Thoracic aorta (tissue), 2 donors: Measurements from ENCODE around the gene LRRC7. TPM values are rescaled to one million over a fixed set of nuclear protein-coding genes. Genes with fewer than 3 reads are reported as not detected.

Experiments used
- ATAC-seq: fragments of 150-250 bp; one replicate; pipeline ENCODE4 v1.8.0; 2017; ENCODE audit warnings: low read depth; ENCODE audit not compliant: insufficient number of reproducible peaks, low FRiP score
- DNase-seq: peaks from one replicate; pipeline ENCODE4 v3.0.0-alpha.2; 2020; ENCODE audit warnings: low spot score
- H3K27ac ChIP-seq, 2 donors: fragments of 200-600 bp; sonication (generic); 1 replicate in 1 of 2; 2 replicates in 1 of 2; pipeline ENCODE4 v1.5.1; 2016; ENCODE audit warnings: mild to moderate bottlenecking in 2 of 2, moderate library complexity in 2 of 2
- H3K27me3 ChIP-seq: fragments of 200-600 bp; sonication (generic); replicated peaks from 2 replicates; pipeline ENCODE4 v1.6.0; 2016; ENCODE audit warnings: mild to moderate bottlenecking; ENCODE audit not compliant: insufficient read depth
- H3K36me3 ChIP-seq: fragments of 200-600 bp; sonication (generic); one replicate; pipeline ENCODE4 v1.5.1; 2016
- H3K4me1 ChIP-seq, 2 donors: fragments of 200-600 bp; sonication (generic); 1 replicate in 1 of 2; 2 replicates in 1 of 2; pipeline versions ENCODE4 v1.5.1 to v1.6.0; 2016; ENCODE audit warnings: low read depth in 2 of 2, mild to moderate bottlenecking in 1 of 2; ENCODE audit not compliant: control insufficient read depth in 1 of 2
- H3K4me3 ChIP-seq: fragments of 200-600 bp; sonication (generic); 2 replicates; pipeline ENCODE4 v1.5.1; 2016; ENCODE audit warnings: mild to moderate bottlenecking
- H3K9me3 ChIP-seq: fragments of 200-600 bp; sonication (generic); 2 replicates; pipeline ENCODE4 v1.5.1; 2016
- total RNA-seq, 2 donors: library from RNA; depleted of rRNA; stranded (reverse); fragments of >200 nt; gene quantifications; one replicate each; pipeline versions ENCODE4 v1.1.0 to v1.2.3, GENCODE V29; 2016
- TF ChIP-seq, protein P1 (sequence below): fragments of 200-600 bp; sonication (generic); IDR thresholded peaks from one replicate; pipeline ENCODE4 v1.5.1; 2019; ENCODE audit warnings: antibody characterized with exemption

The LRRC7 gene
- total RNA-seq, 2 donors from 2014 or later = 0.14 to 0.35 TPM

- Histone ChIP-seq H3K27ac (no peak overlapping the region), H3K4me1 (no peaks in the 10 kb centered on the region), H3K9me3 (no peaks in the 10 kb centered on the region), H3K36me3 (no peaks in the 10 kb centered on the region), H3K27me3 (no peaks in the 10 kb centered on the region), H3K4me3 (no peak overlapping the region)
- ATAC-seq = no peak
- DNase-seq = no peak
- TF ChIP-seq, protein P1, sequence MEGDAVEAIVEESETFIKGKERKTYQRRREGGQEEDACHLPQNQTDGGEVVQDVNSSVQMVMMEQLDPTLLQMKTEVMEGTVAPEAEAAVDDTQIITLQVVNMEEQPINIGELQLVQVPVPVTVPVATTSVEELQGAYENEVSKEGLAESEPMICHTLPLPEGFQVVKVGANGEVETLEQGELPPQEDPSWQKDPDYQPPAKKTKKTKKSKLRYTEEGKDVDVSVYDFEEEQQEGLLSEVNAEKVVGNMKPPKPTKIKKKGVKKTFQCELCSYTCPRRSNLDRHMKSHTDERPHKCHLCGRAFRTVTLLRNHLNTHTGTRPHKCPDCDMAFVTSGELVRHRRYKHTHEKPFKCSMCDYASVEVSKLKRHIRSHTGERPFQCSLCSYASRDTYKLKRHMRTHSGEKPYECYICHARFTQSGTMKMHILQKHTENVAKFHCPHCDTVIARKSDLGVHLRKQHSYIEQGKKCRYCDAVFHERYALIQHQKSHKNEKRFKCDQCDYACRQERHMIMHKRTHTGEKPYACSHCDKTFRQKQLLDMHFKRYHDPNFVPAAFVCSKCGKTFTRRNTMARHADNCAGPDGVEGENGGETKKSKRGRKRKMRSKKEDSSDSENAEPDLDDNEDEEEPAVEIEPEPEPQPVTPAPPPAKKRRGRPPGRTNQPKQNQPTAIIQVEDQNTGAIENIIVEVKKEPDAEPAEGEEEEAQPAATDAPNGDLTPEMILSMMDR = no peak
Observed at GRCh38 chr1:70092526-70092925, 524.8 kb downstream of the LRRC7 start.

GRCh38 chr1:70093250-70093975 is 525.7 kb downstream of the LRRC7 start:
- Histone ChIP-seq H3K36me3 (no peaks in the 10 kb centered on the region), H3K27me3 (no peaks in the 10 kb centered on the region), H3K4me1 (no peaks in the 10 kb centered on the region), H3K4me3 (no peak overlapping the region), H3K9me3 (no peaks in the 10 kb centered on the region), H3K27ac (no peak overlapping the region)
- no peak for ATAC-seq
- TF ChIP-seq, protein P1 = no peak
- DNase-seq = no peak

- no peak overlapping the region for H3K4me3 ChIP-seq
Observed at GRCh38 chr1:70101231-70101630, 533.5 kb downstream of the LRRC7 start.

DNA sequence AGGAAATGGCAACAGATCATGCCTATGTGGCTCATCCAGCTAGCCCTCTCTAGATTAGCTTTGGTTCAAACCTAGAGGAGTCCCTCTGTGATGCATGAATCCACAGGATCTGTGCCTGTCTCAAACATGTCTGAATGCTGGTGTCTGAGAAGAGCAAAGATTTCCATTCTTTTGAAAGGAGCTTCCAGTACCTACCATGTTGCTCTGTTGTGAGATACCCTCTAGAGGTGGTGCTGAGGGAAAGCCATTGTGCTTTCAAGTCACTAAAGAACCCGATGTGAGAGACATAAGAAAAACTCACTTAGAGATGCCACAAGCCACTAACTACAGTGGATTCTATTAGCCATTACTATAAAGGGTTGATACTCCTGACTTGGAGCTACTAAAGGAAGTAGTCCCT is 534.1 kb downstream of the LRRC7 start:
- no peak overlapping the region for H3K27ac ChIP-seq

More at GRCh38 chr1:70101231-70101630, 533.5 kb downstream of the LRRC7 start:
- Histone ChIP-seq H3K27me3 (no peaks in the 10 kb centered on the region), H3K36me3 (no peaks in the 10 kb centered on the region), H3K4me1 (no peaks in the 10 kb centered on the region), H3K27ac (no peak overlapping the region), H3K9me3 (no peaks in the 10 kb centered on the region)
- DNase-seq = no peak
- TF ChIP-seq, protein P1 = no peak
- ATAC-seq = no peak

GRCh38 chr1:70103770-70104169 is 536.0 kb downstream of the LRRC7 start:
- H3K27ac ChIP-seq = no peak overlapping the region
- no peak overlapping the region for H3K4me3 ChIP-seq
- no peaks in the 10 kb centered on the region for H3K27me3 ChIP-seq
- DNase-seq (no peak), ATAC-seq (no peak)
- no peaks in the 10 kb centered on the region for H3K36me3 ChIP-seq
- no peaks in the 10 kb centered on the region for H3K9me3 ChIP-seq
- TF ChIP-seq, protein P1 = no peak
- H3K4me1 ChIP-seq = no peaks in the 10 kb centered on the region

More for the DNA sequence above, 534.1 kb downstream of the LRRC7 start:
- DNase-seq (no peak), ATAC-seq (no peak)
- Histone ChIP-seq H3K27me3 (no peaks in the 10 kb centered on the region), H3K36me3 (no peaks in the 10 kb centered on the region), H3K4me3 (no peak overlapping the region), H3K4me1 (no peaks in the 10 kb centered on the region), H3K9me3 (no peaks in the 10 kb centered on the region)
- TF ChIP-seq, protein P1 = no peak
